Activated CD4-positive, alpha-beta T cell treated with anti-CD3 and anti-CD28 coated beads, Interleukin-2, amount 10 ng/mL, durations not matched to agents 24 days and 14 days (primary cell): ENCODE results near the gene LRRC3B. TPM values are rescaled to one million over a fixed set of nuclear protein-coding genes. Genes with fewer than 3 reads are reported as not detected.
A peak's percentile ranks its signal among the peaks of the same experiment; 100 is the strongest.

Experiments
- DNase-seq: peaks from one replicate; pipeline ENCODE4 v3.0.0; 2022
- H3K27ac Mint-ChIP-seq: one replicate; pipeline ENCODE4 v1.8.0; 2022; ENCODE audit warnings: mild to moderate bottlenecking, mixed read lengths
- H3K27me3 Mint-ChIP-seq: one replicate; pipeline ENCODE4 v1.8.0; 2022; ENCODE audit warnings: mixed read lengths
- H3K36me3 Mint-ChIP-seq: one replicate; pipeline ENCODE4 v1.8.0; 2022; ENCODE audit warnings: low read depth, mild to moderate bottlenecking, mixed read lengths
- H3K4me1 Mint-ChIP-seq: one replicate; pipeline ENCODE4 v1.8.0; 2021; ENCODE audit warnings: mixed read lengths
- H3K4me3 Mint-ChIP-seq: one replicate; pipeline ENCODE4 v1.8.0; 2022; ENCODE audit warnings: mild to moderate bottlenecking, moderate library complexity, mixed read lengths
- H3K9me3 Mint-ChIP-seq: one replicate; pipeline ENCODE4 v1.8.0; 2021; ENCODE audit warnings: mixed read lengths
- intact Hi-C: fragments of 100-400 bp; cut with micrococcal nuclease; formaldehyde crosslinking; loops from one replicate; pipeline ENCODE4 v1.15.1; 2023
- total RNA-seq: library from RNA; stranded (reverse); gene quantifications from 2 replicates; pipeline ENCODE4 v1.2.3, GENCODE V29; 2022

The LRRC3B gene
- total RNA-seq, 1 donor from 2014 or later = not detected

DNA sequence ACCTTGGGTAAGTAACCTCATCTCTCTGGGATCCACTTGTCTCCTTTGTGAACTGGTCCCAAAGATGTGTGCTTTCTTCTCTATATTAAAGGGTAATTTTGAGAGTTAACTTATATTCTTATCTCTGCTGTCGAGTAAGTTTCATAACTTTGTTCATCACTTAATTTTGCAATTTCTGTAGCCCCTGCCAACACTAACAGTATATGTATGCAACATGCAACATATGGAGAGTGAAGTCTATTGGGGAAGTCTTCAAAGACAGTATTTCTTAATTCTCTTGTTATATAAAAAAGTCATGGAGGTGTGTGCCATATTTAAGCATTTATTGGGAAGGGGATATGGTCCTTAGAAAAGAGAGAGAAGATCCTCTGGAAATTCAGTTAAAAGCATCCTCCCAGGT, 85.9 kb downstream of the LRRC3B start:
- Mint-ChIP-seq H3K4me3 (no peak overlapping the region), H3K27me3 (no peaks in the 10 kb centered on the region), H3K36me3 (no peaks in the 10 kb centered on the region), H3K9me3 (no peaks in the 10 kb centered on the region), H3K27ac (no peak overlapping the region), H3K4me1 (no peaks in the 10 kb centered on the region)
- no peak for DNase-seq
- intact Hi-C loops = loop anchor here (10.0 kb wide), 1 partner anchor 1064 kb away; no protein-coding TSS in a partner anchor

DNA sequence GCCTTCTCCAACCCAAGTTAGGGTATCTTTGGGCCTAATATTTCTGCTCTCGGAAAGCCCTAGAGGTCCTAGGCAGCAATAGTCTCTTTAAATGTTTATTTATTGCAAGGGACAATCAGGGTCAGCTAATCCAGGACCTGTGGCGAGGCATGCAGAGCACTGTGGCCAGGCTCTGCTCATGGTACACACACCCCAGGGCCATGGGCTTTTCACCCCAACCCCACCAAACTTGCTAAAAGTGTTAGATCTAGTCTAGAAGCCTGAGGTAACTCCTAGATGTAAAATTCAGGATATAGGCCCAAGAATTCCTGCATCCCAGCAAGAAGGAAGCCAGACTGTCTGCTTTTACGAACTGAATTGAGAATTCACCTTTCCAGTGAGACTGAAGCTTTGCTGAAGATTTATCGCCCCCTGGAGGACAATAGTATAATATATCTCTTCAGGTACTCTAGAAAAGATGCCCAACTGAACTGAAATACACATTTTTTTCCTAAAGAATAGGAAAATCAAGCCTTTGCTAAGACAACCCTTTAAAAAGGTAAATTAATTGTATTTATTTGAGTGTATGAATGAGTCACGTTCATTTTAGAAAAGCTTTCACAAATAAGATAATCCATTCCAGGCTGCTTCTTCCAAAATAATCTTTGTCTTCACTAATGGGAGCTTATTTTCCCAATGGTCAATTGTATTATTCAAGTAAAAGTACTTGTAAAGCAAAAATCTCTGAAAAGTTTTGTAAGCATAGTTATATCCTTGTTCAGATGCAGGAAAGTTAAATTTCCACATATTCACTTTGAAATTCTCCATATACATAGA, 89.8 kb downstream of the LRRC3B start:
- H3K27me3 Mint-ChIP-seq = no peaks in the 10 kb centered on the region
- no peaks in the 10 kb centered on the region for H3K9me3 Mint-ChIP-seq
- no peak overlapping the region for H3K27ac Mint-ChIP-seq
- H3K4me3 Mint-ChIP-seq = no peak overlapping the region
- H3K4me1 Mint-ChIP-seq = no peaks in the 10 kb centered on the region
- peak; percentile 57 for DNase-seq
- intact Hi-C loops = no loop called here
- H3K36me3 Mint-ChIP-seq = no peaks in the 10 kb centered on the region

DNA sequence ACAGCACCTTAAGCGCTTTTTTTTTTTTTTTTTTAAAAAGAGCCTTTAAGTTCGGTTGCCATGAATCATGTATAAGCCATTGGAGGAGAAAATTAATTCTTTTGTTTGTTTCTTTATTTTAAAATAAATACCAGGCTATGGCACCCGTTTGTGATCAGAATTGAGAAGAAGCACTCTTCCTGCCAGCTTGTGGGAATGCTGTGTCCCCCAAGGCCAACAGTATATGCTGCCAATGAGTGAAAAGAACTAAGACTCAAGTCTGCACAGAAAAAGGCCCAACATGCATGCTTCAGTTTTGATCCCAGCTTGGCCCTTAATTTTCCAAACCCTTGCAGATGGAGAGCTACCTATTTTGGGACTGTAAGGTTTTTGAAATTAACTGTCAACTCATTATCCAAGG, 90.5 kb downstream of the LRRC3B start:
- Mint-ChIP-seq H3K36me3 (no peaks in the 10 kb centered on the region), H3K27ac (no peak overlapping the region), H3K4me3 (no peak overlapping the region), H3K9me3 (peaks cover 3% of the 10 kb centered on the region), H3K27me3 (no peaks in the 10 kb centered on the region), H3K4me1 (no peaks in the 10 kb centered on the region)
- DNase-seq = no peak
- intact Hi-C loops = no loop called here

DNA sequence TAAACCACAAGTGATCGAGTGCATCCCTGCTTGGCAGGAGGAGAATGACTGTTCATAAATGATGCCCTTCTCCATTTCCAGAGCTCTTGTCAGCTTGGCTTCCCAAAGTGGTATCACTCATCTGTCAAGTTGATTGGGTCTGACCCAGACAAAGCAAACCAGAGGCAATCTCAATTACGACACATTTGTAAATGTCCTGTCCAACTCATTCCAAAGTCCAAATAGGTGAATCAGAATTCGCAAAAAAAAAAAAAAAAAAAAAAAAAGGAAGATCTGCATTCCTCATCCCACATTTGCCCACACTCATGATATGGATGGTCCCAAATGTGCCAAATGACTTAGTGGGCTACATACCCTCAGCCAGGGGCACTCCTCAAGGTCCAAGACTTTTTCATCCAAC, 91.9 kb downstream of the LRRC3B start:
- Mint-ChIP-seq H3K36me3 (no peaks in the 10 kb centered on the region), H3K27me3 (no peaks in the 10 kb centered on the region)
- intact Hi-C loops = no loop called here

DNA sequence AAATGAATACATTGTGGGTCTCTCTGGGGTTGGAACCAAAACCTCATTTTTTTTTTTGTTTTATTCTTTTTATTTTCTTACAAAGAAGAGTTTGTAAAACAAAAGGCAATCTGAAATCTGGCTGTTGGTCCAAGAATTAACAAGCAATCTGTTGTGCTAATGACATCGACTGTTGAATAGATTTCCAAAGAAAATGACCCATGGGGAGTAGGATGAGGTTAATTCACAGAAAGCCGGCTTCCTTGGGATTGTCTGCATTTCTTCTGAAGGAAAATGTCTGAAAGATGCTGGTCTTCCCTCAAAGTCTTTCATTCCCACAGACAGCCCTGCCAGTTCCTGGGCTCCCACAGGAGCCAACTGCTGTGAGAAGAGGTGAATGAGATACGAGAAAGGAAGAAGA, 92.9 kb downstream of the LRRC3B start:
- H3K36me3 Mint-ChIP-seq = no peaks in the 10 kb centered on the region
- peaks cover 3% of the 10 kb centered on the region for H3K9me3 Mint-ChIP-seq
- DNase-seq = no peak
- H3K4me1 Mint-ChIP-seq = no peaks in the 10 kb centered on the region
- no peak overlapping the region for H3K4me3 Mint-ChIP-seq
- intact Hi-C loops = no loop called here
- H3K27me3 Mint-ChIP-seq = no peaks in the 10 kb centered on the region
- H3K27ac Mint-ChIP-seq = no peak overlapping the region

More for the DNA sequence above, 91.9 kb downstream of the LRRC3B start:
- no peaks in the 10 kb centered on the region for H3K4me1 Mint-ChIP-seq
- no peak overlapping the region for H3K4me3 Mint-ChIP-seq
- peaks cover 3% of the 10 kb centered on the region for H3K9me3 Mint-ChIP-seq
- H3K27ac Mint-ChIP-seq = no peak overlapping the region
- no peak for DNase-seq

DNA sequence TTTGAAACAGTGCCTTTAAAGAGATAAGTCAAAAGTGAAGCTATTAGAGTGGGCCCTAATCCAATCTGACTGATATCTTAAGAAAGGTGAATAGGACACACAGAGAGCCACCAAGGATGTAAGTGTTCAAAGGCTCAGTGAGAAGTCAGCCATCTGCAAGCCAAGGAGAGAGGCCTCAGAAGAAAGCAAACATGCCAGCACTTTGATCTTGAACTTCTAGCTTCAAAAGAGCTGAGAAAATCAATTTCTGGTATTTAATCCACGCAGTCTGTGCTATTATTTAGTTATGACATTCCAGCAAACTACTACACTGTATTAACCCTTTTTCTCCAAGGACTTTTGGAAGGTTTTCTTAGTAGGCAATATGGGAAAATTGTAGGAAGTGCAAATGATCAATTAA, 95.7 kb downstream of the LRRC3B start:
- Mint-ChIP-seq H3K4me3 (no peak overlapping the region), H3K4me1 (no peaks in the 10 kb centered on the region), H3K27ac (no peak overlapping the region), H3K36me3 (no peaks in the 10 kb centered on the region), H3K9me3 (peaks cover 3% of the 10 kb centered on the region), H3K27me3 (no peaks in the 10 kb centered on the region)
- DNase-seq = no peak
- intact Hi-C loops = no loop called here

DNA sequence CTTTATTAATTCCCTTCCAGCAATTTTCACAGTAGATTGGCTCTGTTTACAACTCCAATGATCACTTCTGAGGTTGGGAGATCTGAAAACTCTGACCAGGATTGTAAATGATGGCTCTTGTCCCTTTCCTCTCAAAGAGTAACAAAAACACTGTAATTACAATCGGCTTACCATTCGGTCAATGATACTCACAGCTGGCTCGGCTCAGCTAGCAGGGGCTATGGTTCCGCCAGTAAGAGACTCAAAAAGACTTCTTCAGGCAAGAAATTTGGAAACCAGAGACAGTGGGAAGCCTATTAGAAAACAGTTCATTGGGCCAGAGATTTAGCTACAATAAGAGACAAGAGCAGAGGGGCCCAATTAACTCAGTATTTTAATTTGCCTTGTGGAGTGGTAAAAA, 96.6 kb downstream of the LRRC3B start:
- intact Hi-C loops = no loop called here
- no peak for DNase-seq
- Mint-ChIP-seq H3K27me3 (no peaks in the 10 kb centered on the region), H3K4me3 (no peak overlapping the region), H3K4me1 (no peaks in the 10 kb centered on the region), H3K27ac (no peak overlapping the region), H3K36me3 (no peaks in the 10 kb centered on the region), H3K9me3 (peaks cover 3% of the 10 kb centered on the region)

DNA sequence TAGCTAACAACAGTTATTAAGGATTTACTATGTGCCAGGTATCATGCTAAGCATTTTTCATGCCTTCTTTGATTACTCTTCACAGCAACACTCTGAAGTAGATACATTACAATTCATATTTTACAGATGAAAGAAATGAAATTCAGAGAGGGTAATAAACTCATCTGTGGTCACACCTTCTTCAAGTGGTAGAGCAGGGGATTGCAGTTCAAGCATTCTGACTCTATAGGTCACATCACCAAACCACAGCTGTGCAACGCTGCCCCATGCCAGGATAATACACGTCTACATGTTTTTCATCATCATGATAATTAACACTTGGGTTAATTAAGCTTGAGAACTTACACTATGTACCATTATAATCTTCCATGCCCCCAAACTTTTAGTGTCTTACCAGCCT, 98.5 kb downstream of the LRRC3B start:
- Mint-ChIP-seq H3K4me3 (no peak overlapping the region), H3K36me3 (no peaks in the 10 kb centered on the region), H3K27me3 (no peaks in the 10 kb centered on the region), H3K9me3 (peaks cover 3% of the 10 kb centered on the region), H3K27ac (no peak overlapping the region), H3K4me1 (no peaks in the 10 kb centered on the region)
- intact Hi-C loops = no loop called here
- DNase-seq = no peak

DNA sequence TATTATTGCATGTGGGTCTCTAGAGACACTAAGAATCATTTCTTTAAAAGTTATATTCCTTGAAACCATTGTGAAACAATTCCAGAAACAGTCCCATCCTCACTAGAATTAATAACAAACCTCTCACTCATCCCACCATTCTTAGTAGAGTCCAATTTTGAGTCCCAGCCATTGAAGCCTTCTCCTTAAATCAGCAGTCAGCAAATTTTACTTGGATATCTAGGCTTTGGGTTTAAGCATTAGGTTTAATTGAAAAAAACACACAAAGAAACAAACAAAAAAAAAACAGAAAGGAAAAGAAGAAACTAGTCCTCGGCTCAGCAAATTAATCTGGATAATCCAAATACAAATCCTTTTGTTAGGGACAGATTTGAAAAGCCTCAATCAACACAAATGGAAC, 109.3 kb downstream of the LRRC3B start:
- no peak overlapping the region for H3K27ac Mint-ChIP-seq
- no peak overlapping the region for H3K4me3 Mint-ChIP-seq
- peaks cover 3% of the 10 kb centered on the region for H3K9me3 Mint-ChIP-seq
- intact Hi-C loops = no loop called here
- H3K27me3 Mint-ChIP-seq = no peaks in the 10 kb centered on the region
- no peak for DNase-seq
- H3K36me3 Mint-ChIP-seq = no peaks in the 10 kb centered on the region
- H3K4me1 Mint-ChIP-seq = no peaks in the 10 kb centered on the region

DNA sequence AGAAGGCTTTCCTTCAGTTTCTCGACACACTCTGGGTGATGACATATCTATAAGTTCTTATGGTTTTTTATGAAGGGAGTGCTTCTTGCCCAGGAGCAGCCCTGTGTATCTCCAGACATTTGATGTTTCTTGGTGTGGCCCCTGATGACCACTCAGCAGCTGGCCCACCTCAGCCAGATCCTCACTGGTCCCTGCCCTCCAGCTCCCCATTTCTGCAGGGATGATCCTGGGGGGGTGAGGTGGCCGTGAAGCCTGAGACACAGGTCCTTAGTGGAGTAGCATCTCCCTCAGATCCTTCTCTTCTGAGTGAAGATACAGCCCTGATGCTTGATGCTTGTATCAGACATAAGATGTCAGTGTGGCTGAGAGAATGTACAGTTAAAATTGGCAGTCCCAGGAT, 127.7 kb downstream of the LRRC3B start:
- Mint-ChIP-seq H3K4me1 (no peaks in the 10 kb centered on the region), H3K27ac (no peak overlapping the region), H3K4me3 (no peak overlapping the region), H3K9me3 (peaks cover 8% of the 10 kb centered on the region), H3K36me3 (no peaks in the 10 kb centered on the region), H3K27me3 (no peaks in the 10 kb centered on the region)
- intact Hi-C loops = no loop called here
- DNase-seq = no peak

DNA sequence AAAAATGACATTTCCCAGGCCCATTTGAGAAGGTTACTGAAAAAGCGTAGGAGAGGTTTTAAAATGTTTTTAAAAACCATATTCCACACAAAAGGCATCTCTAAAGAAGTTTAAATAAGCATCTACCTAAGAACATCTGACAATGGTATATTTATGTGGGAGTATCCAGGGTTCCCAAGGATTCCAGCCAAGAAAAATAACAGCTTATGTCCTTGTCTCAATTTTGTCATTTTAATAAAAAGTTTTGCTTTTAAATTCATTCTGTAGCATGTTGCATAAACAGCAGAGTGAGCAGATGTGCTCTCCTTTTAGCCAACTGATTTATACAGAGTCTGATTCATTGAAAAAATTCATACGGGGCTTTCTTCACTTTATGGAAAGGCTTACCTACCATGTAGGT, 129.9 kb downstream of the LRRC3B start:
- H3K9me3 Mint-ChIP-seq = peaks cover 8% of the 10 kb centered on the region
- no peaks in the 10 kb centered on the region for H3K4me1 Mint-ChIP-seq
- no peak overlapping the region for H3K4me3 Mint-ChIP-seq
- no peaks in the 10 kb centered on the region for H3K36me3 Mint-ChIP-seq
- no peak for DNase-seq
- no peak overlapping the region for H3K27ac Mint-ChIP-seq
- intact Hi-C loops = no loop called here
- H3K27me3 Mint-ChIP-seq = no peaks in the 10 kb centered on the region

DNA sequence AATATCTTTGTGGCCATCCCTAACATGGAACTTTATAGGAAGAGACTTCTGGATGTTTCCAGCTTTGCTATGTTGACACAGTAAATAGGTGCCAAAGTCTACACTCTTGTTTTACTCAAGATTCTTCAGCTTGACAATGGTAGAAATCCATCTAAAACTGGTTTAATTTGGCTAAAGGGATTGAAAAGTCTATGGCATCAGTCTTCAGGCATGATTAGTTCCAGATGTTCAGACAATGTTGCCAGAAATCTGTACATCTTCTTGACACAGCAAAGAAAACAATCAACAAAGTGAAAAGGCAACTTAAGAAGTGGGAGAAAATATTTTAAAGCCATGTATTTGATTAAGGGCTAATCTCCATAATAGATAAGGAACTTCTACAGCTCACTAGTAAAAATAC, 130.5 kb downstream of the LRRC3B start:
- H3K36me3 Mint-ChIP-seq = no peaks in the 10 kb centered on the region
- intact Hi-C loops = no loop called here
- no peak overlapping the region for H3K4me3 Mint-ChIP-seq
- peaks cover 8% of the 10 kb centered on the region for H3K9me3 Mint-ChIP-seq
- H3K4me1 Mint-ChIP-seq = no peaks in the 10 kb centered on the region
- H3K27me3 Mint-ChIP-seq = no peaks in the 10 kb centered on the region
- H3K27ac Mint-ChIP-seq = no peak overlapping the region
- no peak for DNase-seq

DNA sequence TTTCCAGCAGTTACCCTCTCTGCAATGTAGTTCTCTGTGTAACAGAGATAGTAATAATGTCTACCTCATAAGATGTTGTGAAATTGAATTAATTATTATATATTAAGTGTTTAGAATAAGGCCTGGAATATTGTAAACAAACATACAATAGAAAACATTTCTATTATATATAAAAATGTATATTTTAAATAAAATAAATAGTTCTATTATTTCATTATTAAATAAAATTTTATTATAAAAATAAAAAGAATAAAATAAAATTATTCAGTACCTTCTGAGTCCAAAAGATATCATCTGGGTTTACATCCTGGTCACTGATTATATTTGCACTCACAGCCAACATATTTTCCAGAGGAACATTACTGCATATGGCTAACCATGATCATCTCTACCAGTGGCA, 135.4 kb downstream of the LRRC3B start:
- H3K4me1 Mint-ChIP-seq = no peaks in the 10 kb centered on the region
- intact Hi-C loops = no loop called here
- H3K27me3 Mint-ChIP-seq = no peaks in the 10 kb centered on the region
- peaks cover 4% of the 10 kb centered on the region for H3K9me3 Mint-ChIP-seq
- H3K4me3 Mint-ChIP-seq = no peak overlapping the region
- no peak overlapping the region for H3K27ac Mint-ChIP-seq
- no peaks in the 10 kb centered on the region for H3K36me3 Mint-ChIP-seq
- DNase-seq = no peak
